Stimulated activated CD8-positive, alpha-beta memory T cell treated with anti-CD3 and anti-CD28 coated beads, Interleukin-7, amount 100 ng/mL, for 48 hours (primary cell): Measurements from ENCODE around the gene LGALS7.
"Not testable (repeated sequence)": the region's sequence is repeated elsewhere in the genome, so short reads cannot be mapped to it uniquely, and the experiment has no call there.

Experiments used
- DNase-seq, 2 donors: peaks; one replicate each; pipeline ENCODE4 v3.0.0-alpha.2; 2020; ENCODE audit warnings: low read depth in 1 of 2; ENCODE audit errors: extremely low read depth in 1 of 2

The LGALS7 gene

DNA sequence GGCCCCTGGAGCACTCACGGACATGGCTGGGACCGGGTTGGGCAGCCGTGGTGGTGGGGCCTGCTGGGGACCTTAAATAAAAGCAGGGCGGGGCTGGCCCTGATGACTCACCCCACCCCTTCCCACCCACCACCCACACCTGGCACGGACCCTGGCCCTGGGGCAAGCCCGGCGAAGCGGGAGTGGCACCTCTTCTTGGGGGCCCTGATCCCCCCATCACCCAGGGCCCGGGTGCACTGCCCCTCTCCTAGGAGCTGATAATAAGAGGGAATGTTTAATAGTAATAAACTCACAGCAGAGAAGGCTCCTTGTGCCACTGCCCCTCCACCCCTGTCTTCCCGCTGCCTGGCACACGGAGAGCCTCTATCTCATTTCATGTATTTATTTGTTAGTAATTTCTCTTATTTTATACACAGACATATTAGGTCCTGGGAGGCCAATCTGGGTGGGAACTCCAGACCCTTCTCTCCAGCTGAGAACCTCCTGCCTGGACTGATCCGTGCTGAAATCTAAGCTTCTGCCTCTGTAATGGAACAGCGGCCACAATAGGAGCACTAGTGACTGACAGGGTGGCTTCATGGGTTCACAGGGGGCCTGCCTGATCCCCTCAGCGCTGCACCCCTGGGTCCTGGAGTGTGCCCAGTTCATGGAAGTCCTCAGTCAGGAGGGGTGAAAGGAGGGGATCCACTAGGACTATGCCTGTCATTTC lies at the start of gene LGALS7:
LGALS7 (minus strand) TSS at position 49 of the 709 bp plus-strand sequence; CDS start at position 24, 25 bp downstream.
- no peak for DNase-seq

DNA sequence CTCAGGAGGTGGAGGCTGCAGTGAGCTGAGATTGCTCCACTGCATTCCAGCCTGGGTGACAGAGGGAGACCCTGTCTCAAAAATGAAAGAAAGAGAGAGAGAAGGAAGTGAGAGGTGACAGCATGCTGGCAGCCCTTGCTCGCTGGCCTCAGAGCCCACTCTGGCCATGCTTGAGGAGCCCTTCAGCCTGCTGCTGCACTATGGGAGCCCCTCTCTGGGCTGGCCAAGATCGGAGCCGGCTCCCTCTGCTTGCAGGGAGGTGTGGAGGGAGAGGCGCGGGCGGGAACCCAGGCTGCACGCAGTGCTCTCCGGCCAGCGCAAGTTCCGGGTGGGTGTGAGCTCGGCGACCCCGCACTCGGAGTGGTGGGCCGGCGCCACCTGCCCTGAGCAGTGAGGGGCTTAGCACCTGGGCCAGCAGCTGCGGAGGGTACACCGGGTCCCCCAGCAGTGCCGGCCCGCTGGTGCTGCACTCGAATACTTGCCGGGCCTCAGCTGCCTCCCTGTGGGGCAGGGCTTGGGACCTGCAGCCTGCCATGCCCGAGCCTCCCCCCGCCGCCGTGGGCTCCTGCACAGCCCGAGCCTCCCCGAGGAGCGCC lies 48.0 kb upstream of the LGALS7 start:
- DNase-seq = not testable (repeated sequence)

DNA sequence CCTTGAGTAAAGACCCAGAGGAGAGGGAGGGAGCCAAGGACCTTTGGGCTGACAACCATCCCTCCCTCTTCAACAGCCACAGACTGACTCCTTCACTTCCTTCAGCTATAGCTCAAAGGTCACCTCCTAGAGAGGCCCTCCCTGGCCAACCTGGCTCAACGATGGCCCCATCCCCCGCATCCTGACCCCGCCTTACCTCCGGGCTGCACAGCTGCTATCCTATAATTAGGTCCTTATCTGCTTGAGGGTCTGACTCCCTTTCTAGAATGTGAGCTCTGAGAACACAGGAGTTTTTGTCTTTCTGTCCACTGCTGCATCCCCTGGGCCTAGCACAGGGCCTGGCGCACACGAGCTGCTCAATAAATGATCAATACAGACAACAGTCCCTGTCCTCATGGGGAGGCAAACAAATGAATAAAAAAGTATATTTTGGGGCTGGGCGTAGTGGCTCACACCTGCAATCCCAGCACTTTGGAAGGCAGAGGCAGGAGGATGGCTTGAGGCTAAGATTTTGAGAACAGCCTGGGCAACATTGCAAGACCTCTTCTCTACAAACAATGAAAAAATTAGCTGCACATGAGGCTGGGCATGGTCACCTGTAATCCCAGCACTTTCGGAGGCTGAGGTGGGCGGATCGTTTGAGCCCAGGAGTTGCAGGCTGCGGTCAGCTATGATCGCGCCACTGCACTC lies 46.1 kb upstream of the LGALS7 start:
- DNase-seq = no peak

- no peak for DNase-seq
Measured at GRCh38 chr19:38817081-38817480, 43.8 kb upstream of the LGALS7 start.

DNA sequence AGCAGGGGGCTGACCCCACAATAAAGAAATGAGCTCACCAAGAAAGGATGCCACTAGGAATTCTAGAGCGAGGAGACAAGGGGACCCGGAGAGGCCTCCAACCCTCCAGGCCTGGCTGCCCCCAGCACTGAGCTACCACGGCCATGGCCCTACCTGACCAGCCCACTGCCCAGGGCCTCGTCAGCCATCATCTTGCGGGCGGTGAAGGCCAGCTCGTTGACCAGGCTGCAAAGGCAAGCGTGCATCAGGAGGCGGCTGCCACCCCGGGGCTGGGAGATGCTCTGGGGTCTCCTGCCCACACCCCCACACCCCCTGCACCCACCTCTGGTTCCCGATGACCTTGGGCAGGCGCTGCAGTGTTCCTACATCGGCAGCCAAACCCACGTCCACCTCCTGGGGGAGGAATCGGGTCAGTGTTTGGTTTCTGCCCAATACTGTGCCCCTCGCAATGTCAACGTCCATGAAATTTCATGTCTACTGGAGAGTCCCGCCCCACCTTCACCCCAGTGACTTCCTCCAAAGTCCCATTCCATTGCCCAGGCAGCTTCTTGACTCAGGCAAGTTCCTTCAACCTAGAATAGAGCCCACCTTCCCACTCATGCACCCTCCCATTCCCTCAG lies 42.9 kb upstream of the LGALS7 start:
- DNase-seq = no peak

DNA sequence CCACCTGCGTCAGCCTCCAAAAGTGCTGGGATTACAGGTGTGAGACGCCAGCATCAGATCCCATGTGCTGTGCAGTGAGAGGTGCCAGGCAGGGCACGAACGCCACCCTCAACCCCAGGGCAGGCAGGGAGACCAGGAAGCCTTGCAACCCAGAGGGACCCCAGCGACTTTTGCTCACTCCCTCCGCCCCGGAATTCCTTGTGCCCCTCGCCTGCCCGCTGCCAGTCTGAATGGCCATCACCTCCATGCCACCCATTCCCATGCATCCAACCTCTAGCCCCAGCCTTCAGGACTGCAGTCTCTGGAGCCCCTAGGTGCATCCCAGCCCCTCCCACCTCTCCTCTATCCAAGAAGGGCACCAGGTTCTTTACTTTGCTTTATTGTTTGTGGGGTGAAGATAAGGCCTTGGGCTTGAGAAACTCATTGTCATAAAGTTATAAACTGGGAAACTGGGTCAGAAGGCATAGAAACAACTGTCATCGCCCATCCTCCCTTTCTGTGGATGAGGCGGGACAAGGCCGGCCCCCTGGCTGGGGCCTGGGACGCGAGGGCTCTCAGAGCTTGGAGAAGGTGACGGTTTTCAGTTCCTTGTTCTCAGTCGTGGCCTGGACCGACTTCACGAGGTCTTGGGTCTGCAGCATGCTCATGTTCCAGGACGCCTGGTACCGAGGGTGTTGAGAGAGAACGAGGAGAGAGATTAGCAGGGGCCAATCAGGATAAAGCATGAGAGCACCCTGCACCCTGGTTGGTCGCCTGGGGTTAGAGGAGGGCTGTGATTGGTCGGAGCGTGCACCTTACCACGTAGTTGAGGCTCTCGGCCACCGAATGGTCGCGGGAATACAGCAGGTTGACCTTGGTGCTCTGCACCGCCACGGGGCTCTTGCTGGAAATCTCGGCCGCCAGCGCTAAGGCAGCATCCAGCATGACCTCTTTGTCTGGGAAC lies 42.0 kb upstream of the LGALS7 start:
- no peak for DNase-seq

DNA sequence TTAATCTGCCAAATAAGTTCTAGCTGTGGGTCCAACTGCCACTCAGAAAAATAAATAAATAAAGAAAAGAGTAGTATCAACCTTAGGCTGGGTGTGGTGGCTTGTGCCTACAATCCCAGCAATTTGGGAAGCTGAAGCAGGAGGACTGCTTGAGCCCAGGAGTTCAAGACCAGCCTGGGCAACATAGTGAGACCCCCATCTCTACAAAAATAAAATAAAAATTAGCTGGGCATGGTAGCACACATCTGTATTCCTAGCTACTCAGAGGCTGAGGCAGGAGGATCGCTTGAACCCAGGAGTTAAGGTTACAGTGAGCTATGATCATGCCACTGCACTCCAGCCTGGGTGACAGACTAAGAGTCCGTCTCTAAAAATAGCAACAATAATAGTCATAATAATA lies 40.6 kb upstream of the LGALS7 start:
- not testable (repeated sequence) for DNase-seq

DNA sequence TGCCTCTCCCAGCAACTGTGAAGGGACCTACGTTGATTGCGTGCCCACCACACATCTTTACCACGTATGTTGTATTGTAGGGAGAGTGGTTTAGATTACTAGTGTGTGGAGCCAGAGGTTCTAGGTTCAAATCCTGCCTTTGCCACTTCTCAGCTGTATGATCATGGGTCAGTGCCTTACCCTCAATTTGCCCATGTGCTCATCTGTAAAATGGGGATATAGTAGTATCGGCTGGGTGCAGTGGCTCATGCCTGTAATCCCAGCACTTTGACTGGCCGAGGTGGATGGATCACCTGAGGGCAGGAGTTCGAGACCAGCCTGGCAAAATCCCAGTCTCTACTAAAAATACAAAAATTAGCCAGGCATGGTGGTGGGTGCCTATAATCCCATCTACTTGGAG lies 40.0 kb upstream of the LGALS7 start:
- DNase-seq = no peak

GRCh38 chr19:38812841-38813320 lies 39.6 kb upstream of the LGALS7 start, which contains the start of gene LGALS4:
Gene LGALS4 (minus strand): TSS chr19:38812945. CDS start chr19:38812886, 59 bp downstream.
- no peak for DNase-seq

GRCh38 chr19:38812009-38812840 lies 38.9 kb upstream of the LGALS7 start:
- no peak for DNase-seq

DNA sequence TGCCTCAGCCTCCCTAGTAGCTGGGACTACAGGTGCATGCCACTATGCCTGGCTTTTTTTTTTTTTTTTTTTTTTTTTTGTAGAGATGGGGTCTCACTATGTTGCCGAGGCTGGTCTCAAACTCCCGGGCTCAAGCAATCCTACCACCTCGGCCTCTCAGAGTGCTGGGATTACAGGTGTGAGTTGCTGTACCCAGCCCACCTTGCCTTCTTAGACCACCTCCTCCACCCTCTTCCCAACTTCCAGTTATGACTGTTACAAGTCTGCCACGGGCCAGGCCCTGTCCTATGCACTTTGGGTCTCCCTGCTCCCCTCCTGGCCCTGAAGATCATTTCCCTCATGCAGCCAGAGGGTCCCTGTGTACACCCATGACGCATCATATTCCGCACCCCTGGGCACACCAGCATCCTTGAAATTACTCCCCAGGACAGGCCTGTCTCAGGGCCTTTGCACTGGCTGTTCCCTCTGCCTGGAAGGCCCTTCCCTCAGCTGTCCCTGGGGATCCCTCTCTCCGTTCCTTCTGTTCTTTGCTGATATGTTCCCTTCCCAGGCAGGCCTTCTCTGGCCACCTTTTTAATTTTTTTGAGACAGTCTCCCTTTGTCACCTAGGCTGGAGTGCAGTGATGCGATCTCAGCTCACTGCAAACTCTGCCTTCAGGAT lies 36.4 kb upstream of the LGALS7 start:
- no peak for DNase-seq

GRCh38 chr19:38808741-38809140 lies 35.4 kb upstream of the LGALS7 start:
- no peak for DNase-seq

DNA sequence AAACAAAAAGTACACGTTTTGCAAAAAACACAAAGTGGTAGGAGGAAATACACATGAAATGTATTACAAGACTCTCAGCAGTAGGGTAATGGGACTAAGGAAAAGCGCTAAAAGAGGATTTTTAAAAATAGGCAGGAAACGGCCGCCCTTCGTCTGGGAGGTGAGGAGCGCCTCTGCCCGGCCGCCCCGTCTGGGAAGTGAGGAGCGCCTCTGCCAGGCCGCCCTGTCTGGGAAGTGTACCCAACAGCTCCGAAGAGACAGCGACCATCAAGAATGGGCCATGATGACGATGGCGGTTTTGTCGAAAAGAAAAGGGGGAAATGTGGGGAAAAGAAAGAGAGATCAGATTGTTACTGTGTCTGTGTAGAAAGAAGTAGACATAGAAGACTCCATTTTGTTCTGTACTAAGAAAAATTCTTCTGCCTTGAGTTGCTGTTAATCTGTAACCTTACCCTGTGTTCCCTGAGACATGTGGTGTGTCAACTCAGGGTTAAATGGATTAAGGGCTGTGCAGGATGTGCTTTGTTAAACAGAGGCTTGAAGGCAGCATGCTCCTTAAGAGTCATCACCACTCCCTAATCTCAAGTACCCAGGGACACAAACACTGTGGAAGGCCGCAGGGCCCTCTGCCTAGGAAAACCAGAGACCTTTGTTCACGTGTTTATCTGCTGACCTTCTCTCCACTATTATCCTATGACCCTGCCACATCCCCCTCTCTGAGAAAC lies 34.2 kb upstream of the LGALS7 start:
- DNase-seq = not testable (repeated sequence)

GRCh38 chr19:38806371-38806770 lies 33.1 kb upstream of the LGALS7 start:
- DNase-seq = no peak

- DNase-seq = no peak
Measured at GRCh38 chr19:38805180-38805579, 31.9 kb upstream of the LGALS7 start.

DNA sequence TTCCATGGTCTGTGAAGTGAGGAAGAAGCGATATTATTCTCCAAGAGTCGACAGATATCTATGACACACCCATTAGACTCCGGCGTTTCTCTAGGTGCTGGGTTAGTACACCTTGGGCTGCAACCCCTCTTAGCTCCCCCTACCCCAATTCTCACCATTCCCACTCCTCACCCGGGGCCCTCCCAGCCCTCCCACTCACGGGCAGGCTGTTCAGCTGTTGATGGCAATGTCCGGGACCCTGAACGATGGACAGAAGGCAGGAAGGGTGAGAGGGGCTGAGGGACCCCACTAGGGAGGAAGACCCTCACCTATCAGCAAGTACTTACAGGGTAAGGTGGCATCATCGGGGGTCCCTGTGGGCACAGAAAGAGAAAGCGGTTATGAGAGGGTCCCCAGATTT lies 30.2 kb upstream of the LGALS7 start:
- no peak for DNase-seq

GRCh38 chr19:38801359-38802095 lies 28.2 kb upstream of the LGALS7 start:
- no peak for DNase-seq
